Right lobe of liver (tissue), 4 donors: Measurements from ENCODE around the gene PPM1F.

Source experiments
- CTCF ChIP-seq, 4 donors: fragments of 200-600 bp in 3 of 4; fragments of 450-650 bp in 1 of 4; IDR thresholded peaks; one replicate each; pipeline versions ENCODE4 v1.5.1 to v1.8.0; 2016 to 2022; ENCODE audit warnings: antibody characterized with exemption in 4 of 4, mild to moderate bottlenecking in 2 of 4
- POLR2A ChIP-seq: fragments of 450-650 bp; IDR thresholded peaks from one replicate; pipeline ENCODE4 v1.6.1; 2017; ENCODE audit warnings: antibody characterized with exemption, mild to moderate bottlenecking
- donor health status: DM: no; HTN: no; CAD: no.
- donor health status: DM: no; HTN: no; CAD: no.
- donor health status: DM: no; HTN: yes; CAD: no.

DNA sequence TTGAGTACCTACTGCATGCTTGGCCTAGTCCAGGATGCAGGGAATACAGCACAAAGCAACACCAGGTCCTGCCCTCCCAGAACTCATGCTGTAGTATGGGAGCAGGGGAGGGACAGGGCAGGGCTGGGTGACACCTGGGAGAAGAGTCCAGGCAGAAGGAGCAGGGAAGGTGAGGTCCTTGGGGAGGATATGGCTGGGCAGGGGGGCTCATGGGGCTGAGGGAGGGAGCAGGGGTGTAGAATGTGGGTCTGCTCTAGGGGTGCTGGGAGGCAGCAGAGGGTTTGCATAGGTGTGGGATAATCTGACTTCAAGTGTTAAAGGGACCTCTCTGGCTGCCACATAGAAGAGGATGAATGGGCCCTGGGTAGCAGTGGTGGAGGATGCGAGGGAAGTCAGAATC lies 25.2 kb upstream of the PPM1F start:
- TF ChIP-seq CTCF (IDR thresholded peaks at IDR 0.05) (no peak), POLR2A (no peak)
